ENCODE results near the gene LGR4. TPM values are rescaled to one million over a fixed set of nuclear protein-coding genes. Genes with fewer than 3 reads are reported as not detected.
"Not testable (repeated sequence)": the region's sequence is repeated elsewhere in the genome, so short reads cannot be mapped to it uniquely, and the experiment has no call there.

LGR4 gene
- total and polyA plus RNA-seq, 3 donors from 2014 or later: 33.0 to 120 (median 95.9) TPM

GRCh38 chr11:27452147-27452546, 20.4 kb downstream of the LGR4 start:
- Histone ChIP-seq H3K27me3 (no peaks in the 10 kb centered on the region), H3K4me1 (no peaks in the 10 kb centered on the region), H3K4me3 (no peak overlapping the region), H3K36me3 (ENCODE audit: low read depth, missing control alignments) (no peaks in the 10 kb centered on the region), H3K9me3 (no peaks in the 10 kb centered on the region), H3K27ac (no peak overlapping the region)
- TF ChIP-seq CTCF (IDR thresholded peaks at IDR 0.05): no peak
- no peak for TF ChIP-seq POLR2A (IDR thresholded peaks at IDR 0.05)
- 91 to 92% methylated on average over 3 of the region's 3 CpGs for WGBS, 2 donors
- intact Hi-C loops (cut with DNase I; ENCODE audit: low total_unique reads): no loop called here
- DNase-seq: no peak

- H3K9me3 ChIP-seq: no peaks in the 10 kb centered on the region
- no peak overlapping the region for H3K4me3 ChIP-seq
- no peak for DNase-seq
- no peaks in the 10 kb centered on the region for H3K4me1 ChIP-seq
- WGBS, 2 donors: 93 to 97% methylated on average over 1 of the region's 1 CpG
- no peak overlapping the region for H3K27ac ChIP-seq
- intact Hi-C loops (cut with DNase I; ENCODE audit: low total_unique reads): no loop called here
- TF ChIP-seq POLR2A (IDR thresholded peaks at IDR 0.05): no peak
- no peaks in the 10 kb centered on the region for H3K36me3 ChIP-seq (ENCODE audit: low read depth, missing control alignments)
- no peaks in the 10 kb centered on the region for H3K27me3 ChIP-seq
Observed at GRCh38 chr11:27451244-27451965, 21.2 kb downstream of the LGR4 start.

- WGBS, 2 donors: 95 to 98% methylated on average over 5 of the region's 5 CpGs
- H3K27me3 ChIP-seq; DNase-seq; H3K36me3 ChIP-seq (ENCODE audit: low read depth, missing control alignments); intact Hi-C loops (cut with DNase I; ENCODE audit: low total_unique reads); H3K4me1 ChIP-seq; H3K9me3 ChIP-seq; H3K4me3 ChIP-seq; H3K27ac ChIP-seq: not testable (repeated sequence)
Observed at GRCh38 chr11:27448184-27448540, 24.4 kb downstream of the LGR4 start.

- TF ChIP-seq CTCF (IDR thresholded peaks at IDR 0.05) (no peak), POLR2A (IDR thresholded peaks at IDR 0.05) (no peak)
- Histone ChIP-seq H3K36me3 (ENCODE audit: low read depth, missing control alignments) (no peaks in the 10 kb centered on the region), H3K27ac (no peak overlapping the region), H3K4me3 (no peak overlapping the region), H3K4me1 (peaks cover 3% of the 10 kb centered on the region), H3K9me3 (no peaks in the 10 kb centered on the region), H3K27me3 (no peaks in the 10 kb centered on the region)
- WGBS, 2 donors: 87 to 92% methylated on average over 5 of the region's 5 CpGs
- no peak for DNase-seq
- intact Hi-C loops (cut with DNase I; ENCODE audit: low total_unique reads): no loop called here
Observed at GRCh38 chr11:27447288-27448183, 25.1 kb downstream of the LGR4 start.

- no peaks in the 10 kb centered on the region for H3K36me3 ChIP-seq (ENCODE audit: low read depth, missing control alignments)
- DNase-seq: no peak
- no peaks in the 10 kb centered on the region for H3K9me3 ChIP-seq
- TF ChIP-seq POLR2A (IDR thresholded peaks at IDR 0.05) (no peak), CTCF (IDR thresholded peaks at IDR 0.05) (no peak)
- WGBS, 2 donors: 93 to 95% methylated on average over 4 of the region's 4 CpGs
- peaks cover 3% of the 10 kb centered on the region for H3K4me1 ChIP-seq
- H3K27ac ChIP-seq: no peak overlapping the region
- no peak overlapping the region for H3K4me3 ChIP-seq
- no peaks in the 10 kb centered on the region for H3K27me3 ChIP-seq
- intact Hi-C loops (cut with DNase I; ENCODE audit: low total_unique reads): no loop called here
Observed at GRCh38 chr11:27445625-27446024, 27.0 kb downstream of the LGR4 start.

All from testis (tissue), 3 donors.